ENCODE measurements around the gene FLG2.

DNA sequence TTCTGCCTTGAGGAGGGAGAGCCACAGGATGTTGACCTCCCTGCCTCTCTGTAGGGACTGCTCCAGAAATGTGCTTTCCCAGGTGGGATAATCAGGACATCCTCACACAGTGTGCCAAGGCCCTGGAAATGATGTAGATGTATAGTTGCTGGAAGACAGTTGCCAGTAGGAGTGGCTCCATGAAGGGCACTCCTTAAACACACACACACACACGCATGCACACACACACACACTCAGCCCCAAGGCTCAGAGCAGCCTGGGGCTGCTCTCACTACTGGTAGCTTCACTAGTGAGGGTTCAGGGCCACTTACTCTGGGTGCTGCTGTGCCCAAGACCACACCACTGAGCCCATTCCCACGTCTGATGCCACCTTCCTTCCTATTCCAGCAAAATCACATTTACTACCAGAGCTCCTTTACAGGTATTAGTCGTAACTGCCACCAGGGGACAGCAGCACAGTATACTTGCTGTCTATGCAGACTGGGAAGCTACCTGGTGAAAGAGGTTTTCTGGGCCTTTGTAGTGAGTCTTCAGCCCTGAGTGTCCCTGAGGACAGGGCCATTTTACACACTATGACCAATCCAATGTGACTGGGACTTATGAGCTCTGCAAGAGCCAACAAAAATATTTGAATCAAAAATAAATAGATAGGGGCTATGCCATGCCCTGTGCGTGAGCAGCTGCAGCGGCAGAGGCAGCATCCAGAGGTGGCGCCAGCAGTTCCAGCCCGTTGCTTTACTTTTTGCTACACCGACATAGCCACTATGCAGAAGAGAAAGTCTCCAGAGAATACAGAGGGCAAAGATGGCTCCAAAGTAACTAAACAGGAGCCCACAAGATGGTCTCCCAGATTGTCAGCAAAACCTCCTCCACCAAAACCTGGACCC is 39.2 kb upstream of the FLG2 start:
- TF ChIP-seq, protein P1, sequence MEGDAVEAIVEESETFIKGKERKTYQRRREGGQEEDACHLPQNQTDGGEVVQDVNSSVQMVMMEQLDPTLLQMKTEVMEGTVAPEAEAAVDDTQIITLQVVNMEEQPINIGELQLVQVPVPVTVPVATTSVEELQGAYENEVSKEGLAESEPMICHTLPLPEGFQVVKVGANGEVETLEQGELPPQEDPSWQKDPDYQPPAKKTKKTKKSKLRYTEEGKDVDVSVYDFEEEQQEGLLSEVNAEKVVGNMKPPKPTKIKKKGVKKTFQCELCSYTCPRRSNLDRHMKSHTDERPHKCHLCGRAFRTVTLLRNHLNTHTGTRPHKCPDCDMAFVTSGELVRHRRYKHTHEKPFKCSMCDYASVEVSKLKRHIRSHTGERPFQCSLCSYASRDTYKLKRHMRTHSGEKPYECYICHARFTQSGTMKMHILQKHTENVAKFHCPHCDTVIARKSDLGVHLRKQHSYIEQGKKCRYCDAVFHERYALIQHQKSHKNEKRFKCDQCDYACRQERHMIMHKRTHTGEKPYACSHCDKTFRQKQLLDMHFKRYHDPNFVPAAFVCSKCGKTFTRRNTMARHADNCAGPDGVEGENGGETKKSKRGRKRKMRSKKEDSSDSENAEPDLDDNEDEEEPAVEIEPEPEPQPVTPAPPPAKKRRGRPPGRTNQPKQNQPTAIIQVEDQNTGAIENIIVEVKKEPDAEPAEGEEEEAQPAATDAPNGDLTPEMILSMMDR (optimal IDR thresholded peaks at IDR 0.05 in 1 of 3, IDR thresholded peaks at IDR 0.05 in 1 of 3, conservative IDR thresholded peaks at IDR 0.05 in 1 of 3; ENCODE audit: extremely low read depth in 1 of 3, insufficient read depth in 2 of 3, low read length in 3 of 3), result peak; percentile 86 to 95 (median 87)
- TF ChIP-seq EZH2 (IDR thresholded peaks at IDR 0.05; ENCODE audit: low read length), result no peak

All from keratinocyte (primary cell).